HG03135 (cell line): ENCODE data around the gene CABP5.

Source experiments
- ATAC-seq: cut with Tn5 transposase; IDR thresholded peaks from one replicate; pipeline ENCODE4 v1.9.1; 2021; ENCODE audit warnings: mild to moderate bottlenecking, moderate library complexity; ENCODE audit not compliant: unreplicated experiment

Gene CABP5

GRCh38 chr19:48033604-48034003 is 10.3 kb downstream of the CABP5 start:
- no peak for ATAC-seq

GRCh38 chr19:48030073-48030472 is 13.8 kb downstream of the CABP5 start:
- no peak for ATAC-seq

GRCh38 chr19:48029431-48029830 is 14.4 kb downstream of the CABP5 start:
- ATAC-seq = no peak

- no peak for ATAC-seq
Observed at GRCh38 chr19:48025480-48025879, 18.4 kb downstream of the CABP5 start.

- no peak for ATAC-seq
Observed at GRCh38 chr19:48023518-48023917, 20.4 kb downstream of the CABP5 start.

GRCh38 chr19:48023011-48023410 is 20.9 kb downstream of the CABP5 start:
- ATAC-seq = no peak

GRCh38 chr19:48020686-48021085 is 23.2 kb downstream of the CABP5 start:
- no peak for ATAC-seq

GRCh38 chr19:48010932-48011758 is 32.7 kb downstream of the CABP5 start:
- ATAC-seq = no peak

- no peak for ATAC-seq
Observed at GRCh38 chr19:48006762-48007161, 37.1 kb downstream of the CABP5 start.

GRCh38 chr19:48004236-48004635 is 39.6 kb downstream of the CABP5 start:
- no peak for ATAC-seq

GRCh38 chr19:48000846-48001245 is 43.0 kb downstream of the CABP5 start:
- ATAC-seq = no peak

- ATAC-seq = no peak
Observed at GRCh38 chr19:47998800-47999199, 45.1 kb downstream of the CABP5 start.

- no peak for ATAC-seq
Observed at GRCh38 chr19:47996230-47996727, 47.6 kb downstream of the CABP5 start.

- no peak for ATAC-seq
Observed at GRCh38 chr19:47994209-47994802, 49.6 kb downstream of the CABP5 start, which contains the start of gene ELSPBP1. Gene ELSPBP1, plus strand, starts transcription at chr19:47994632. Its CDS starts 14,036 bp downstream, at chr19:48008668.

GRCh38 chr19:47992070-47992469 is 51.8 kb downstream of the CABP5 start, which contains the start of gene BSPH1:
Gene BSPH1, minus strand, starts transcription at chr19:47992170. Its CDS starts 89 bp downstream, at chr19:47992081.
- no peak for ATAC-seq

- ATAC-seq = no peak
Observed at GRCh38 chr19:47991191-47991808, 52.6 kb downstream of the CABP5 start.
